Measurements from ENCODE around the gene F9. TPM values are rescaled to one million over a fixed set of nuclear protein-coding genes. Genes with fewer than 3 reads are reported as not detected.

Gene F9
- total and polyA plus RNA-seq, 4 experiments from 2014 or later = not detected

DNA sequence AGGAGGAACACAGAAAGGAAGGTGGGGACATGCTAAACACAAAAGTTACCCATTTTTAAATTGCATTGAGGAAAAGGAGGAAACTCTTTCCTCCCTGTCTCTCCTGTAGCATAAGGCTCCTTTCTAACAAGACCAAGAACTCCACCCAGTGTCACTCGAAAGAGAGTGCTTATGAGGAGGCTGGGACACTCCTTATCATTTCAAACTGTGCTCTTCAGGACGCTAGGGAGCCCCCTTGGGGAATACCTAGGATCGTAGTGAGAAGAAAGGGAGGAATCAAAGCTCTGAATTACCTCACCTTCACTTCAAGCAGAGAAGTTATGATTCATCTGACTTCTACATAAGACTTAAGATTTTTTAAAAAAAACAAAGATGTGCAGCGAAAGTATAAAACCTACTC is 65.5 kb downstream of the F9 start:
- Histone ChIP-seq H3K27ac (ENCODE audit: low read depth, low read length) (no peak overlapping the region), H3K27me3 (ENCODE audit: insufficient read depth, low read length) (no peaks in the 10 kb centered on the region), H3K9me3 (ENCODE audit: control insufficient read depth in 1 of 2, low read length in 2 of 2) (no peaks in the 10 kb centered on the region), H3K4me3 (ENCODE audit: low read length in 2 of 2) (no peak overlapping the region), H3K36me3 (ENCODE audit: insufficient read depth, low read length) (no peaks in the 10 kb centered on the region), H3K4me1 (ENCODE audit: insufficient read depth, low read length) (no peaks in the 10 kb centered on the region)
- Mint-ChIP-seq H3K27ac (no peak overlapping the region), H3K9me3 (peaks cover 0 to 3% (median 0%) of the 10 kb centered on the region in 8 donors), H3K4me3 (no peak overlapping the region), H3K36me3 (no peaks in the 10 kb centered on the region), H3K27me3 (no peaks in the 10 kb centered on the region), H3K4me1 (no peaks in the 10 kb centered on the region)
- ChIA-PET CTCF (ENCODE audit: partially characterized antibody) (no interaction called here), POLR2A (ENCODE audit: partially characterized antibody) (no interaction called here)
- intact Hi-C loops (cut with micrococcal nuclease) = no loop called here
- no peak for DNase-seq

DNA sequence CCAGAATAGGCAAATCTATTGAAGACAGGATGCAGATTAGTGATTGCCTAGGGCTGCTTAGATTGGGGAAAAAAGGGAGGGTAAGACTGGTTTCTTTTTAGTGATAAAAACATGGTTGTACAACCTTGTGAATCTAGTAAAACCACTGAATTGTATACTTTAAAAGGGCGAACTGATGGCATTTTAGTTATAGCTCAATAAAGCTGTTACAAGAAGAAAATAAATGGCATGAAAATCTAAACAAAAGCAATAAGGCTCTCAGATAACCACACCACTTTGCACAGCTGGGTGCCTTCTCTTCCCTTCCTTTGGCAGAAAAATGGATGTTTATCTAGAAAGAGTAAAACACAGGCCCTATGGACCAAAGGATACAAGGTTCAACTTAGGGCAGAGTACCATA is 69.6 kb downstream of the F9 start:
- no peaks in the 10 kb centered on the region for H3K27me3 ChIP-seq (ENCODE audit: insufficient read depth, low read length)
- intact Hi-C loops (cut with micrococcal nuclease) = no loop called here

More for the DNA sequence above, 69.6 kb downstream of the F9 start:
- H3K4me3 ChIP-seq (ENCODE audit: low read length in 2 of 2) = no peak overlapping the region
- Mint-ChIP-seq H3K27me3 (no peaks in the 10 kb centered on the region), H3K4me1 (no peaks in the 10 kb centered on the region), H3K36me3 (no peaks in the 10 kb centered on the region), H3K27ac (no peak overlapping the region), H3K9me3 (peaks cover 0 to 3% (median 0%) of the 10 kb centered on the region in 8 donors), H3K4me3 (no peak overlapping the region)
- POLR2A ChIA-PET (ENCODE audit: partially characterized antibody) = no interaction called here
- CTCF ChIA-PET (ENCODE audit: partially characterized antibody) = no interaction called here
- no peak overlapping the region for H3K27ac ChIP-seq (ENCODE audit: low read depth, low read length)
- H3K36me3 ChIP-seq (ENCODE audit: insufficient read depth, low read length) = no peaks in the 10 kb centered on the region
- no peaks in the 10 kb centered on the region for H3K9me3 ChIP-seq (ENCODE audit: control insufficient read depth in 1 of 2, low read length in 2 of 2)
- no peaks in the 10 kb centered on the region for H3K4me1 ChIP-seq (ENCODE audit: insufficient read depth, low read length)
- DNase-seq = no peak

Other genes starting within 250 kb of the F9 start
- under 1 TPM; 0.47 to 0.55 TPM for gene MCF2, start 177.4 kb downstream of the F9 start, total RNA-seq
- gene MCF2, start 177.4 kb downstream of the F9 start, polyA plus RNA-seq = under 1 TPM in 1 of 2 donors, not detected in 1; 0.09 TPM